GM23338 (cell line): ENCODE data around the gene CRPPA.

Source experiments
- POLR2AphosphoS5 ChIP-seq: IDR thresholded peaks from 2 replicates; pipeline ENCODE4 v1.6.1; 2016; ENCODE audit warnings: antibody characterized with exemption, low read depth
- TF ChIP-seq, protein P1 (sequence below), 2 experiments: fragments of 200-600 bp in 1 of 2; sonication (generic) in 1 of 2; conservative IDR thresholded peaks; 2 replicates each; pipeline versions ENCODE4 v1.5.1 to v1.6.1; 2016 to 2017; ENCODE audit warnings: antibody characterized with exemption in 2 of 2, low read depth in 2 of 2, mild to moderate bottlenecking in 2 of 2, moderate library complexity in 1 of 2

DNA sequence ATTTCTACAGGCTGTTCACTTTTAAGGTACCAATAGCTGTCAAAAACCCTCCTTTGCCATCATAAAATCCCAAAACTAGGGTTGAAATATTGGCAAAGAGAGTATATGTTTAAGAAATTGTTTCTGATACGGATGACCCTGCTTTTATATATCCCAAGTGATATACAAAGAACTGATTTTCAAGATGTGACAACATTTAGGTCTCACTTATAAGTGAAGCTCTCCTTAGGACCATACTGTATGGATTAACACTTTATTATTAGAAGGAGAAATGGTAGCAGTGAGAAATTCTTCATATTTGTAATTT, 11.0 kb upstream of the CRPPA start:
- TF ChIP-seq, protein P1, sequence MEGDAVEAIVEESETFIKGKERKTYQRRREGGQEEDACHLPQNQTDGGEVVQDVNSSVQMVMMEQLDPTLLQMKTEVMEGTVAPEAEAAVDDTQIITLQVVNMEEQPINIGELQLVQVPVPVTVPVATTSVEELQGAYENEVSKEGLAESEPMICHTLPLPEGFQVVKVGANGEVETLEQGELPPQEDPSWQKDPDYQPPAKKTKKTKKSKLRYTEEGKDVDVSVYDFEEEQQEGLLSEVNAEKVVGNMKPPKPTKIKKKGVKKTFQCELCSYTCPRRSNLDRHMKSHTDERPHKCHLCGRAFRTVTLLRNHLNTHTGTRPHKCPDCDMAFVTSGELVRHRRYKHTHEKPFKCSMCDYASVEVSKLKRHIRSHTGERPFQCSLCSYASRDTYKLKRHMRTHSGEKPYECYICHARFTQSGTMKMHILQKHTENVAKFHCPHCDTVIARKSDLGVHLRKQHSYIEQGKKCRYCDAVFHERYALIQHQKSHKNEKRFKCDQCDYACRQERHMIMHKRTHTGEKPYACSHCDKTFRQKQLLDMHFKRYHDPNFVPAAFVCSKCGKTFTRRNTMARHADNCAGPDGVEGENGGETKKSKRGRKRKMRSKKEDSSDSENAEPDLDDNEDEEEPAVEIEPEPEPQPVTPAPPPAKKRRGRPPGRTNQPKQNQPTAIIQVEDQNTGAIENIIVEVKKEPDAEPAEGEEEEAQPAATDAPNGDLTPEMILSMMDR (conservative IDR thresholded peaks at IDR 0.05; ENCODE audit: low read depth in 2 of 2) = no peak
- no peak for TF ChIP-seq POLR2AphosphoS5
